ENCODE data around the gene HPCAL4. TPM values are rescaled to one million over a fixed set of nuclear protein-coding genes. Genes with fewer than 3 reads are reported as not detected.
A peak's percentile ranks its signal among the peaks of the same experiment; 100 is the strongest.

HPCAL4 gene
- total and polyA plus RNA-seq, 9 of the 15 experiments (the other 6 are each of a cell fraction or from before 2014, with no cell fraction given), result 0.01 to 0.04 (median 0.04) TPM; not detected in 4

GRCh38 chr1:39639305-39640130, 51.7 kb downstream of the HPCAL4 start, which contains the start of gene HEYL (continued):
- TF ChIP-seq ZNF830 (CRISPR knock-in tag; IDR thresholded peaks at IDR 0.05) (0 out of 2 replicates have a peak, but pooled peaks have one; percentile 22), ZBTB17 (CRISPR knock-in tag; IDR thresholded peaks at IDR 0.05) (0 out of 2 replicates have a peak, but pooled peaks have one; percentile 32), NR4A1 (CRISPR knock-in tag; IDR thresholded peaks at IDR 0.05) (no peak), NR4A1 (tag; IDR thresholded peaks at IDR 0.05) (0 out of 2 replicates have a peak, but pooled peaks have one; percentile 52), HDAC1 (IDR thresholded peaks at IDR 0.05) (no peak; a peak in 1 of 4 replicates), CTBP1 (IDR thresholded peaks at IDR 0.05; ENCODE audit: borderline replicate concordance) (peak; percentile 93), MAX (CRISPR knock-in tag; IDR thresholded peaks at IDR 0.05) (0 out of 2 replicates have a peak, but pooled peaks have one; percentile 22), TGIF2 (CRISPR knock-in tag; IDR thresholded peaks at IDR 0.05) (0 out of 2 replicates have a peak, but pooled peaks have one; percentile 23), E2F8 (IDR thresholded peaks at IDR 0.05; ENCODE audit: low read depth, partially characterized antibody) (no peak), MTA3 (IDR thresholded peaks at IDR 0.05; ENCODE audit: borderline replicate concordance) (peak; percentile 87; the same call in 1 of the 2 replicates), BRCA1 (IDR thresholded peaks at IDR 0.05) (no peak), BRCA1 (CRISPR knock-in tag; IDR thresholded peaks at IDR 0.05) (0 out of 2 replicates have a peak, but pooled peaks have one; percentile 73), SMAD4 (CRISPR knock-in tag; conservative IDR thresholded peaks at IDR 0.05) (peak; percentile 77), HMGN3 (IDR thresholded peaks at IDR 0.05; ENCODE audit: borderline replicate concordance, extremely low read depth, insufficient read length, low read depth, low read length) (peak; percentile 75), RREB1 (CRISPR knock-in tag; IDR thresholded peaks at IDR 0.05) (peak; percentile 51; the same call in 1 of the 2 replicates), XRCC3 (IDR thresholded peaks at IDR 0.05) (no peak), RB1 (IDR thresholded peaks at IDR 0.05; ENCODE audit: low read depth) (peak; percentile 80; the same call in 1 of the 2 replicates), MYC (IDR thresholded peaks at IDR 0.05; ENCODE audit: low read depth, low read length) (0 out of 2 replicates have a peak, but pooled peaks have one; percentile 12), MYC (CRISPR knock-in tag; IDR thresholded peaks at IDR 0.05; ENCODE audit: borderline replicate concordance, low read depth) (no peak)
